ENCODE measurements around the gene PPP2R3A.
"Not testable (repeated sequence)": the region's sequence is repeated elsewhere in the genome, so short reads cannot be mapped to it uniquely, and the experiment has no call there.

The PPP2R3A gene, protein sequence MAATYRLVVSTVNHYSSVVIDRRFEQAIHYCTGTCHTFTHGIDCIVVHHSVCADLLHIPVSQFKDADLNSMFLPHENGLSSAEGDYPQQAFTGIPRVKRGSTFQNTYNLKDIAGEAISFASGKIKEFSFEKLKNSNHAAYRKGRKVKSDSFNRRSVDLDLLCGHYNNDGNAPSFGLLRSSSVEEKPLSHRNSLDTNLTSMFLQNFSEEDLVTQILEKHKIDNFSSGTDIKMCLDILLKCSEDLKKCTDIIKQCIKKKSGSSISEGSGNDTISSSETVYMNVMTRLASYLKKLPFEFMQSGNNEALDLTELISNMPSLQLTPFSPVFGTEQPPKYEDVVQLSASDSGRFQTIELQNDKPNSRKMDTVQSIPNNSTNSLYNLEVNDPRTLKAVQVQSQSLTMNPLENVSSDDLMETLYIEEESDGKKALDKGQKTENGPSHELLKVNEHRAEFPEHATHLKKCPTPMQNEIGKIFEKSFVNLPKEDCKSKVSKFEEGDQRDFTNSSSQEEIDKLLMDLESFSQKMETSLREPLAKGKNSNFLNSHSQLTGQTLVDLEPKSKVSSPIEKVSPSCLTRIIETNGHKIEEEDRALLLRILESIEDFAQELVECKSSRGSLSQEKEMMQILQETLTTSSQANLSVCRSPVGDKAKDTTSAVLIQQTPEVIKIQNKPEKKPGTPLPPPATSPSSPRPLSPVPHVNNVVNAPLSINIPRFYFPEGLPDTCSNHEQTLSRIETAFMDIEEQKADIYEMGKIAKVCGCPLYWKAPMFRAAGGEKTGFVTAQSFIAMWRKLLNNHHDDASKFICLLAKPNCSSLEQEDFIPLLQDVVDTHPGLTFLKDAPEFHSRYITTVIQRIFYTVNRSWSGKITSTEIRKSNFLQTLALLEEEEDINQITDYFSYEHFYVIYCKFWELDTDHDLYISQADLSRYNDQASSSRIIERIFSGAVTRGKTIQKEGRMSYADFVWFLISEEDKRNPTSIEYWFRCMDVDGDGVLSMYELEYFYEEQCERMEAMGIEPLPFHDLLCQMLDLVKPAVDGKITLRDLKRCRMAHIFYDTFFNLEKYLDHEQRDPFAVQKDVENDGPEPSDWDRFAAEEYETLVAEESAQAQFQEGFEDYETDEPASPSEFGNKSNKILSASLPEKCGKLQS (N-terminal part only)

DNA sequence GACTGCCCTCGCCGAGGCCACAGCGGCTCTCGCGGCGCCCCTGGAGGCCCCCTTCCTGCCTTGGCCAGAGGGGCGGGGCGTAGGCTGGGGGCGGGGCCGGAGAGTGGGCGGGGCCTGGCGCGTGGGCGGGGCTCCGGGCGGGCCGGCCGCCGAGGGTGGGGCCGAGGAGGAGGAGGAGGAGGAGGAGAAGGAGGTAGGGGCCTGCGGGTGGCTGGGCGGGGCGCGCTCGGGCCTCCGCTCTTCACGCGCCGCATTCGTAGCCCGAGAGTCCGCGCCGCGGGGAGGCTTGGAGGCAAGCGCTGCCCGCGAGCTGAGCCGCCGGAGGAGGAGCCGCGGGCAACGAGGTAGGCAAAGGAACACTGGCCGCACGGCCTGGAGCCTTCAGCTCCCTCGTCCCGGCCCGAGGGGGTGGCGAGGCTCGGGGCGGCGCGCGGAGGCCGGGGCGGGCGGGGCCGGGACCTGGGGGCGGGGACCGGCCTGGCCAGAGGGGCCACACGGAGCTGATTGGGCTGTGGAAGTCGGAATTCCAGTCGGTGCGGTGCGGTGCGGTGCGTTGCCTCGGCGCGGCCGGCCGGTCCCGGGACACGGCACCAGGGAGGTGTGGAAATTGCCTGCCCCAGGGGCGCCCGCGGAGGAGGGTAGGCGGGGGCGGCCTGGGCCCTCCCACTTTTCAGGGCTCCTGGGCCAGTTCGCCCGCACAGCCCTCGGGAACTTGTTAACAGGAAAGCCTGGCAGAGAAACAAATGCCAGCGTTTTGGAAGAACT is at the start of gene PPP2R3A:
PPP2R3A (plus strand) TSS at position 223 of the 765 bp plus-strand sequence. CDS start 35,771 bp downstream, outside the sequence.
- DNase-seq = peak; percentile 81

DNA sequence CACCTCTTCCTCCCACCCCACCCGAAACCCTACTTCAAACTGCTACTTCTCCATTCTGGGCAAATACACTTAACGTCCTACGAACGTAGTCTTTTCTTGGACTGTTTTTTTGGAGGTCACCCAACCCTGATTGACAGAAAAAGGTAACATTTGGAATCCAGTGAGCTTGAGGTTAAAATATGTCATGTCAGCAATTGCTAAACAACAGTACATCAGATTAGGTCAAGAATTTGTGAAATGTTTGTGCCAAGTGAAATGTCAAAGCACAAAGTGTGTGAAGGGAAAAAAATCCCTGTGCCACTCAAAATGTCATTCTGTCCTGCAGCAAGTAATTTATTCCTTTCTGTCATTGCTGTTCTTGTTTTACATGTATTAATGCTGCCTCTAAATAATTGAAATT is 49.2 kb upstream of the PPP2R3A start:
- DNase-seq = no peak

DNA sequence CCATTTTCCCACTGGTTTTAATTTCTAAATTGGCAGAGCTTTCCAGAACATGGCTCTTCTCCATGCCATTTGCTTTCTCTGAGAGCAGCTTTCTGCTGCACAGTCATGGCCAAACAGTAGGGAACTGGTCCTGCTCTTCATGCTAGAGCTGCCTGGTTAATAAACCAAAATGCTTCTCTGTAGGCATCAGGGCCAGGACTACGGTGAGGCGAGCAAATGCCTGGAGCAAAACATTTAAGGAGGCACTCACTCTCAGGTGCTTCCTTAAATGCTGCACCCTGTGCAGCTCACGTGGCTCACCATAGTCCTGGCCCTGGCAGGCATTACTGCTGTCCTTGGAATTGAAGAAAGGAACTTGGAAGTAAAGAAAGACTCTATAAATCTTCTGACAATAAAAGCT is 48.5 kb upstream of the PPP2R3A start:
- no peak for DNase-seq

DNA sequence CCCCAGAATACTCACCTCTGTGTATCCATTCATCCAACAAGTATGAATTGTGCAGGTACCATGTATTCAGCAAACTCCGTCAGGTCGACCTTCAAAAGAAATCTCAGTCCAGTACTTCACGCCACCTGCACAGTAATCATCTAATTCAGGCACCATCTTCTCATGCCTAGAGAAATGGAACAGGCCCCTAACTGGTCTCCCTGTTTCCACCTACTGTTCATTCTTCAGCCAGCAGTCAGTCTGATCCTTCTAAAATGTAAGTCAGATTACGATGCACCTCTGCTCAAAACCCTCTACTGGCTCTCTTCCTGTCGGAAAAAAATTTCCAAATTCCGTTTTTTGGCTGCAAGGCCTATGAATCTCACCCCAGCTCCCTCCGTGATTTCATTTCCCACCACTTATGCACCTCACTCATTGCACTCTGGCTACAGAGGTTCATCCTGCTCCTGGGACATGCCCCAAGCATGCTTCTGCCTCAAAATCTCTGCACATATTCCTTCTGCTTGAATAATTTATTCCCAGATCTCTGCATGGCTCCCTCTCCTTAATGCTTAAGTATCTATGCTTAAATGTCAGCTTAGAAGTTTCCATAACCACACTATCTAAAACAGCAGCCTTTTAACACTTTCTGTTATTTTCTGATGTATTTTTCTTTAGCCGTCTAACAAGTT is 47.5 kb upstream of the PPP2R3A start:
- DNase-seq = no peak

DNA sequence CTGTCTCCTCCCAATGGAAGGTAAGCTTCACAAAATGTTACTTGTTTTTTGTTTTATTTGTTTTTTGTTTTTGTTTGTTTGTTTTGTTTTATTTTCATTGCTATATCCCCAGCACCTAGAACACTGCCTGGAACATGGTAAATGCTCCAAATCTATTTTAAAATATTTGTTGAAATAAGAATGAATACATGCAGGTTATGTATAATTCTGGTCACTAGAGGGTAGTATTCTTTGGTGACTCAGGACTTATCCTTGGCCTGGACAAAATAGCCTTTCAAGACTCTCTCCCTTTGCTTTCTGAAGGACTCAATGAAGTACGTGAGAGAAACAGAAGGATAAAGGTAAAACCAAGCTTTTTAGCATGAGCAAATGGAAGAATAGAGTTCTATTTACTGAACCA is 46.9 kb upstream of the PPP2R3A start:
- DNase-seq = peak; percentile 47

DNA sequence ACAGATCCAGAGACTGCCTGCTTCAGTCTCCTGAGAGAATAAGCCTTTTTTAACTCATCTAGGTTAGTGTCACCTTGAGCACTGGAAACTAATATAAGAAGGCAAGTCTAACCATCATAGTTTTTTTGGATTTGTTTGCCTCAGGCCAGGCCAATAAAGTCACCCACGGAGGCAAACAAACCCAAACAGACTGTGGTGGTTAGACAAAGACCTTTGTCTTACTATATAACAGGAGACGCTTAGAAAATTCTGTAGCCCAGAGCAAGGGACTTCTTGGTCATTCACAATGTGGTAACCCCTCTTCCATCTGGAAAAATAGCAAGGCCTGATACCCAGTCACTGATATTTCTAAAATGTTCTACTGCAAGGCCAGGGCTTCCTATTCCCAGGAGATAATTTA is 45.3 kb upstream of the PPP2R3A start:
- no peak for DNase-seq

DNA sequence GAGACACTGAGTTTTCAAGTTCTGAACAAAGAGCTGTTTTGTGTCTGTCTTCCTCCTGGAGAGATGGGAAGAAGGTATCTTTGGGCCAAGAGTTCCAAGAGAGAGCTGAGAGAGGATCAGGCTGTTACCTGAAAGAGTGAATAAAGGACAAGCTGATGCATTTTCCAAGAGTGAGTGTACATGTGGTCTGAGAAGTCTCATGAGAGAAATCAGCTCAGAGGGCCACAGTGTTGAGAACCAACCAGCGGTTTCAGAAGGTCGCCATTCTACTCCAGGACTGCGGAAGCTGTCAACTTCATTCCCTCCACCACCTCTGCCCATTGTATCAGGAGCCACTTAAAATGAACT is 42.7 kb upstream of the PPP2R3A start:
- DNase-seq = no peak

DNA sequence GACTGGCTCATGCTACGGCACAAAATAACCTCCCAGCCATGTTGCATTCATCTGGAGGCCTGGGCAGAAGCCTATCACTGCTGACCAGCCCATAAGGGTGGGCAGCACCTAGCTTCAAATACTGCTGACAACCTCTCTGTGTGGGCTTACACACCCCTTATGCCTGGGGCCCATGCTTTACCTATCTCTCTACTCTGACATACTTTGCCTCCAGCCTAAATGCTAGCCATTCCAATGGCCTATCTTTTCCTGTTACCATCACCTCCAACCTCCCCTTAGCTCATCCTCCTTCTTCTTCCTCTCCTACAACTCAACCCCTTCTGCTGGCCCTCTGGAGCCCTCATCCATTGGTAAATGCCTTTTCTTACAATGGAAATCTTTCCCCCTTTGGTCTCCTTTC is 41.0 kb upstream of the PPP2R3A start:
- no peak for DNase-seq

DNA sequence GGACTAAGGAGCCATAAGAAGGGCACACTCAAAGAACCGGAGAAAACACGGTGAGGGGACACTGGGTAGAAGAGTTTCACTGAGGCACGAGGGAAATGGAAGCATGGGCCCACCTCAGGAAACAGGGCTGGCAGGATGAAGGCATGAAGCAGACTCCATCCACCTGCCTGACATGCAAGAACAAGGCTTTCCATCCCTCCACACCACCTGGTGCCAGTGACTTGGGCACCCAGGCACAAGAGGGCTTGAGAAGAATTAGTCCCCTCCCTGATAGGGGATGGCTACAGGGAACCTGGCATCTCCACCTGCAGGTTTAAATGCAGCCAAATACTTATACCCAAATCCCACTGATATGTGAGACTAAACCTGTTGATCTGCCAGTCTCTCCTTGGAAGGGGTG is 38.9 kb upstream of the PPP2R3A start:
- no peak for DNase-seq

DNA sequence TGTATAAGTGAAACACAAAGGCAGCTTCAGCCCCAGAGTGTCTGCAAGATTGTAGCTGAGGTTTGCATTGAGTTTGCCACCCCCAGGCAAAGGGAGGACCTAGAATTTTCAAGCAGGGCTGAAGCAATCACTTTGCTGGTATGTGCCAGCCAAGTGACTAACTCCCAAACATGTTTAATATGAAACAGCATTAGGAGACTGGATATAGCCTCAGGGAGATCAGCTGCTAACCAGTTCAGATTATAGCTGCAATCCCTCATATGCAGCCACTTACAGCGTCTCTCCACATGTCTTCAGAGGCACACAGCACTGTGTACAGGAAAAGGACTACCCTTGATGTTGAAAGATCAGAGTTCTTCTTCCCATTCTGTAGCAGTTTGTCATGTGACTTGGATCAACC is 38.4 kb upstream of the PPP2R3A start:
- no peak for DNase-seq

DNA sequence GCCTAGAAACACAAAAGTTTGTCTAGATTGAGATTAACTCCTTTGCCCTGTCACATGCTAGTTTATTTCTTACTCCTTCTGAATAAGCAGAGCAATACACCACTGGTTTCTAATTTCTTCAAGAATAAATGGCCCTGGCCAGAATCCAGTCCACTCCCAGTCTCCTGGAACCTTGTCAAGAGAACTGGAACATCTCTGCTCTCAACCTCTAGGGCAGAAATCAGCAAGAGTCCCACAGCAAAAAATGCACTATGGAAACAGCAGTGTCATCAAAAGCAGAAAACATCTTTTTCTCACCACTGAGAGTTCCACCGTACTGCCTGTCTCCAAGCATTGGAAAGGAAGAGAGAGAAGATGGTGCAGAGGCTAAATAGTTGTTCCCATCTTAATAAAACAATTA is 35.9 kb upstream of the PPP2R3A start:
- DNase-seq = peak; percentile 11

DNA sequence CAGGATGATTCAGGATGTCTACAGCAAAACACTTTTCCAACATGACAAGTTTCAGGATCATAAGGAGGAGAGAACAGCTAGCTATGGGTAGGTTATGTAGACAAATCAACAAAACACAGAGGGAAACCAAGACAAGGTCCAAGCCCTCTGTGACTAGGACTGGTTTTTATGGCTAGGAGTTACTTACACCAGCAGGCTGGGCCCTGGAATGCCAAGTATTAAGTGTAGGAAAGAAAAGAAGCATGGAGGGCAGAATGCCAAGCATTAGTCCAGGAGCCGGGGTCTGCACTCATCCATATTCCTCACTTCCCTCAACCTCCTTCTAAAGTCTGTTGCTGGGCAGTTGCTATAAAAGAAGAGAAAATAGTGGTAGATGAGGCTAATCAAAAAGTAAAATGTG is 35.3 kb upstream of the PPP2R3A start:
- no peak for DNase-seq

DNA sequence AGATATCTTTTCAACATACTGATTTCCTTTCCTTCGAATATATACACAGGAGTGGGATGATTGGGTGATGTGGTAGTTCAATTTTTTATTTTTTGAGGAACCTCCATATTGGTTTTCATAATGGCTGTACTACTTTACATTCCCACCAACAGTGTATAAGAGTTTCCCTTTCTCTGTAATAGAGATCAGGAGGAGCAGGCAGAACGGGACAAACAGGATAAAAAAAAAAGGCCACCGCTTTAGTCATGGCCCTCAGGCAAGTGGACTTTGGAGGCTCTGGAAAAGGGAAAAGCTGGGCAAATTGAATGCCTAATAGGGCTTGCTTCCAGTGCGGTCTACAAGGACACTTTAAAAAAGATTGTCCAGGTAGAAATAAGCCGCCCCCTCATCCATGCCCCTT is 30.4 kb upstream of the PPP2R3A start:
- not testable (repeated sequence) for DNase-seq

DNA sequence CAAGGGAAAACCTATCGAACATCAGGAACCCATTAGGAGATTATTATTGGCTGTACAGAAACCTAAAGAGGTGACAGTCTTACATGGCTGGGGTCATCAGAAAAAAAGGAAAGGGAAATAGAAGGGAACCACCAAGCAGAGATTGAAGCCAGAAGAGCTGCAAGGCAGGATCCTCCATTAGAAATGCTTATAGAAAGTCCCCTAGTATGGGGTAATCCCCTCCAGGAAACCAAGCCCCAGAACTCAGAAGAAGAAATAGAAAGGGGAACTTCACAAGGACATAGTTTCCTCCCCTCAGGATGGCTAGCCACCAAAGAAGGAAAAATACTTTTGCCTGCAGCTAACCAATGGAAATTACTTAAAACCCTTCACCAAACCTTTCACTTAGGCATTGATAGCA is 27.8 kb upstream of the PPP2R3A start:
- DNase-seq = not testable (repeated sequence)

DNA sequence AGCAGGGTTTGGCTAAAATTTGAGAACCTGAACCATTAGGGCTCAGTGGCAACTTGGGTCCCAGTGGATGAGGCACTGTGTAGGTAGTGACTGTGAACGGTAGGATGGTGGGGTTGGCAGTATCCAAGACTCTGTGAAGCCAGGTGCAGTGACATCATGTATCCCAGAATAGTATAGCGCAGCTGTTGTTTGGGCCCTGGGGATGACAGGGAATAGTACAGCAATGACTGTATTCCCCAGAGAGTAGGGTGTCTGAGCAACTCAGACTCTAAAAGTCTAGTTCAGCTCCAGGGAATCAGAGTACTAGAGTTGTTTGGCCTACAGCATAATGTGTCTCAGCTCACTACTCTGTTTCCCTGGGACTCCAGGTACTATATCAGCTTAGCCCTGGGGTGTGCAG is 20.7 kb upstream of the PPP2R3A start:
- no peak for DNase-seq

DNA sequence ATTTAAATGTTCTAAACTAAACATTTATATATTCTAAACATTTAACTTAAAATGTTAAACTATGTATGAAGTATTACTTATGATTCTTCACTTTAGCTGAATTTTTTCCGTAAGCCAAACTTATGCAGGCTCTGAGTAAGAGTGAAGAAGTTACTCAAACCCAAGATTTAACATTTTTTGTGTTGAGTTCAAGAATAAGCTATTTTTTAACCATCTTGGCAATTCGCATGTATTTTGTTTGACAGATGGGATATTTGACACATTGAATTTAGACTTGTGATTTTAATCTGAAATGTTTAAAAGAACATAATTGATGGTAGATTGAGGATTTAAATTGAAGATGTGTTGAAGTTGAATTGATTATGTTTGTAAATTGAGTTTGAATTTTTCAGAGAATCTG is 14.6 kb upstream of the PPP2R3A start:
- no peak for DNase-seq

DNA sequence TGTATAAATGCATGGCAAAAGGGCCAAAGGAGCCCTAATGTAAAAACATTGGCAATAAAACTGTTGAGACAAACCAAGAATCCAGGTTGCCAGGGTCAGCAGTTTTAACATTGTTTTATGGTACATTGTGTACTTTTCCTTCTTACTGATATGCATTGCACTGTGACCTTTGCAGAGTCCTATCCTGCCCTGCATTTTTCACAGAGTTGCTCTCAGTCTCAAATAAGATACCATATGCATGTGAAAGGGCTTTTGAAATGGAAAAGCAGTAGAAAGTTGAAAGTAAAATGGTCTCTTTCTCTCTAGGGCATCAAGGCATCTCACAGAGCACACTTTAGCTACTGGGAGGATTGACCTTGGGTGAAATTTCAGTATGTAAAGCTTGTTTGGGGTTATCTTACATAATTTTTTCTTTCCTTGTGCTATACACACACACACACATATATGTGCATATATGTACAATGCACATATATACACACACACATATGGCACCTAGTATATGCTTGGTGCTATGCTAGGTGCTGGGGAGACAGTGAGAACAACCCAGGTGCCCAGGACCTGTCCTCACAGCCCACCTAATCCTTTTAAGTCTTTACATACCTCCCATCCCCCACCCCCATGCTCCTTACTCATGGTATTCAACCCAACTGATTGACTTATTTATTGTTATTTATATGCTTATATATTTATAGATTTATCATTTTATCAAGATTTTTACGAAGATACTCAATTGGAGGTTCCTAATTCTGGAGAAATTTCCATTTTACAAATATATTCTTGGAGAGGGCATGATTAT is 1.2 kb upstream of the PPP2R3A start:
- DNase-seq = no peak

DNA sequence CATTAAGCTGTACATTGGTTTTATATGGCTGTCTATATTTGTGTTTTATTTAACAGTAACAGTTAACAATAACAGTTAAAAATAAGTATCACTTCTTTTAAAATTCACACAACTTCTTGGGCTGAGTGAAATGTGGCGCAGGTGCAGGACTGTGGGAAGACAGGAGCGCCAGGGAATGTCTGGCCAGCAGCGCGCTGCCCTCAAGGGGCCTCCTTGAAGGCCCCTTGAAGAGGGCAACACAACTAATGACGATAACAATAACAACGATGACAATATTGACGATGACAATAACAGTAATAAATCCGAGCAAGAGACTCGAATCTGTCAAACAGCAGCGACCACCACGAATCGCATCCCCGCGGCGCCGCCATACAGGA is 411 bp upstream of the PPP2R3A start:
- DNase-seq = no peak

DNA sequence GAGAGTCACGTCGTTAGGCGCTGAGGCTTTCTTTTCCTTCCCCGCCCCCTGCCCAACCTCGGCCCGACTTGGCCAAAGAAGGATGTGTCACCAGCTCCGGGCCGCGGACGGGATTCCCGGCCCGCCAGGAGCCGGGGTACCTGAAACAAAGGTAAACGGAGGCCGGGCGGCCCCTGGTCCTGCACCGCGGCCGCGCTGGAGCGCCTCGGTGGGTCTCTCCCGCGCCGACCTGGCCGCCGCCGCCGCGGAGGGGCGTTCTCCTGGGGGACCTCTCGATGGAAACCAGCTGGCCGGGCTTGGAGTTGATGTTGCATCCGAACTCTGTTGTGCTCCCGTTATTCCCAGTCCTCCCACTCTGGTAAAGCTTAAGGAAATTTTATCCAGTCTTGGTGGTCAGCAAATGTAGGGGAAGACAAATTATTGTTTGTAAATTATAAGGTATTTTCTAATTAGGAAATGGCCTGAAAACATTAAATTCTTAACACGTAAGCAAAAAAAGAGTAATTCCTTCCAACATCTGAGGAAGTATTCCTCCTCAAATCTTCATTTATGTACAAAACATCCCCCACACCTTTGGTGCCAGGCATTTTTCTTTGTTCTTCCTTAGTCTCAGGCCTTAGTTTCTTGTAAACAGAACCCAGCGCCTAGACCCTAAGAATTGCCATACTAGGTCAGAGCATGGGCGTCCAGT is 888 bp downstream of the PPP2R3A start:
- DNase-seq = no peak

DNA sequence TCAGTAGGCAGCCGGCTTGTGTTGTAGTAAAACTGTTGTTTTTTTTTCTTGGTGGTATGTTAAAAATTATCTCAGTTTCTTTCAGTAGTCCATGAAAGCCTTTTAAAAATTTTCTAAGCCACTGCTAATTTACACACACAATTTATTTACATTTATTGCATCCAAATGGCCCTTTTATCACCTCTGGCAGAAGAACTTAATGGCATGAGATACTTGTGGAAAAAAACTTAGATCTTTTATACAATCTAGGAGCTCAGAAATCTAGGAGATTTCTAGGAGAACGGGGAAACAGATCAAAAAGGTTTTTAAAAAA is 1.4 kb downstream of the PPP2R3A start:
- DNase-seq = no peak

DNA sequence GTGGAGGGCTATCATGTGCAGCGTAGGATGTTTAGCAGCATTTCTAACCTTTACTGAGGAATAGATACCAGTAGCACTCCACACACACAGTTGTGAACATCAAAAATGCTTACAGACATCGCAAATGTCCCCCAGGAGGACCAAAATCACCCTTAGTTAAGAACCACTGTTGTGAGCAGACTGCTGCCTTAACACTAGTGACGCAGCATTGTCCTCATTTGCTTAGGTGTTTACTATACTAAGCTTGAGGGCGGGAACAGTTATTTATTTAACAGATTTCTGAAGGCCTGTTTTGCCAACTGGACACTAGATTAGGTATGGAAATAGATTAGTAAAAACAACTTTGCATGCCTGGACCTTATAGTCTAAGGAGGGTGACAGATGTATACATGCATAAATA is 2.3 kb downstream of the PPP2R3A start:
- no peak for DNase-seq
